HG02885 (cell line): ENCODE measurements around the gene WEE2.
"Not testable (repeated sequence)": the region's sequence is repeated elsewhere in the genome, so short reads cannot be mapped to it uniquely, and the experiment has no call there.

ENCODE experiments used
- ATAC-seq: cut with Tn5 transposase; IDR thresholded peaks from one replicate; pipeline ENCODE4 v1.9.1; 2021; ENCODE audit warnings: mild to moderate bottlenecking; ENCODE audit not compliant: unreplicated experiment, poor library complexity

Gene WEE2

GRCh38 chr7:141689072-141689825 lies 18.9 kb upstream of the WEE2 start:
- ATAC-seq = not testable (repeated sequence)

- no peak for ATAC-seq
Observed at GRCh38 chr7:141691540-141691939, 16.6 kb upstream of the WEE2 start.

GRCh38 chr7:141691961-141692360 lies 16.2 kb upstream of the WEE2 start:
- ATAC-seq = no peak

GRCh38 chr7:141693082-141693481 lies 15.1 kb upstream of the WEE2 start:
- no peak for ATAC-seq

GRCh38 chr7:141695803-141696289 lies 12.3 kb upstream of the WEE2 start:
- no peak for ATAC-seq

- ATAC-seq = no peak
Observed at GRCh38 chr7:141696348-141696747, 11.8 kb upstream of the WEE2 start.

- no peak for ATAC-seq
Observed at GRCh38 chr7:141697211-141697871, 10.8 kb upstream of the WEE2 start.

GRCh38 chr7:141698247-141699015 lies 9.7 kb upstream of the WEE2 start:
- ATAC-seq = no peak

- ATAC-seq = no peak
Observed at GRCh38 chr7:141699860-141700259, 8.3 kb upstream of the WEE2 start.

- ATAC-seq = no peak
Observed at GRCh38 chr7:141700296-141700847, 7.8 kb upstream of the WEE2 start.

GRCh38 chr7:141700848-141701371 lies 7.2 kb upstream of the WEE2 start:
- ATAC-seq = no peak

GRCh38 chr7:141701489-141702046 lies 6.6 kb upstream of the WEE2 start:
- peak; percentile 80 for ATAC-seq

- ATAC-seq = peak; percentile 79
Observed at GRCh38 chr7:141702047-141702567, 6.0 kb upstream of the WEE2 start, which contains the start of gene DENND11. Gene DENND11, minus strand, starts transcription at chr7:141702166. Its CDS starts 13 bp downstream, at chr7:141702153.

GRCh38 chr7:141702892-141703291 lies 5.3 kb upstream of the WEE2 start:
- ATAC-seq = no peak

- no peak for ATAC-seq
Observed at GRCh38 chr7:141704112-141704511, 4.0 kb upstream of the WEE2 start.

- no peak for ATAC-seq
Observed at GRCh38 chr7:141704741-141705140, 3.4 kb upstream of the WEE2 start.

GRCh38 chr7:141706239-141707064 lies 1.7 kb upstream of the WEE2 start:
- ATAC-seq = no peak

GRCh38 chr7:141709318-141709717 lies 1.2 kb downstream of the WEE2 start:
- no peak for ATAC-seq

- ATAC-seq = no peak
Observed at GRCh38 chr7:141709749-141710148, 1.6 kb downstream of the WEE2 start.
